Upper lobe of left lung (tissue), 6 donors: Measurements from ENCODE around the gene HNRNPM. TPM values are rescaled to one million over a fixed set of nuclear protein-coding genes. Genes with fewer than 3 reads are reported as not detected.

ENCODE experiments used
- ATAC-seq, 2 donors: fragments of 200-7000 bp; cut with Tn5 transposase; one replicate each; pipeline ENCODE4 v1.9.1; 2022; ENCODE audit warnings: mild to moderate bottlenecking in 2 of 2, moderate library complexity in 2 of 2; ENCODE audit not compliant: low FRiP score in 2 of 2
- DNase-seq, 2 donors: peaks; one replicate each; pipeline ENCODE4 v3.0.0-alpha.2; 2019 to 2020
- H3K27ac ChIP-seq, 4 donors: fragments of 200-600 bp; sonication (generic); one replicate each; pipeline ENCODE4 v1.5.1; 2016 to 2019
- H3K27me3 ChIP-seq, 4 donors: fragments of 200-600 bp; sonication (generic); one replicate each; pipeline ENCODE4 v1.5.1; 2017 to 2019
- H3K36me3 ChIP-seq, 4 donors: fragments of 200-600 bp; sonication (generic); one replicate each; pipeline ENCODE4 v1.5.1; 2016 to 2019
- H3K4me1 ChIP-seq, 4 donors: fragments of 200-600 bp; sonication (generic); one replicate each; pipeline ENCODE4 v1.5.1; 2018 to 2019
- H3K4me3 ChIP-seq, 4 donors: fragments of 200-600 bp; sonication (generic); one replicate each; pipeline ENCODE4 v1.5.1; 2017 to 2019; ENCODE audit warnings: mild to moderate bottlenecking in 2 of 4, moderate library complexity in 1 of 4
- H3K9me3 ChIP-seq, 4 donors: fragments of 200-600 bp; sonication (generic); one replicate each; pipeline ENCODE4 v1.5.1; 2018 to 2019
- CTCF ChIP-seq, 6 experiments: fragments of 450-650 bp in 4 of 6; fragments of 200-600 bp in 2 of 6; sonication (generic) in 2 of 6; IDR thresholded peaks; one replicate each; pipeline ENCODE4 v1.5.1; 2016 to 2019; ENCODE audit warnings: antibody characterized with exemption in 6 of 6
- EP300 ChIP-seq, 4 donors: sonication (generic); formaldehyde crosslinking; IDR thresholded peaks; one replicate each; pipeline ENCODE4 v1.5.1; 2017; ENCODE audit warnings: antibody characterized with exemption in 4 of 4, control low read depth in 2 of 4
- POLR2A ChIP-seq, 4 donors: fragments of 450-650 bp; IDR thresholded peaks; one replicate each; pipeline ENCODE4 v1.5.1; 2016 to 2017; ENCODE audit warnings: antibody characterized with exemption in 4 of 4, mild to moderate bottlenecking in 2 of 4
- POLR2AphosphoS5 ChIP-seq, 2 donors: sonication (generic); formaldehyde crosslinking; IDR thresholded peaks; one replicate each; pipeline ENCODE4 v1.5.1; 2017; ENCODE audit warnings: antibody characterized with exemption in 2 of 2
- WGBS, 2 donors: methylation state at CpG; one replicate each; pipeline ENCODE4 v1.1.5; 2017 to 2018; 5-methylcytosine and 5-hydroxymethylcytosine counted together
- total RNA-seq, 6 donors: library from RNA; depleted of rRNA in 4 of 6; stranded (reverse); fragments of >200 nt in 4 of 6; gene quantifications; one replicate each; pipeline versions ENCODE4 v1.1.0 to v1.2.1, GENCODE V29; 2016 to 2021
- donor health status: DM: no; HTN: no; CAD: no; lungs with moderate emphysema.
- donor health status: DM: no; HTN: yes; CAD: no; lungs with severe emphysema.

The HNRNPM gene
- total RNA-seq, 6 donors from 2014 or later: 95.2 to 188 (median 149) TPM

- DNase-seq (no peak), ATAC-seq (no peak)
- Histone ChIP-seq H3K27me3 (no peaks in the 10 kb centered on the region), H3K4me3 (no peak overlapping the region), H3K36me3 (peaks cover 4 to 42% (median 33%) of the 10 kb centered on the region in 4 donors), H3K9me3 (no peaks in the 10 kb centered on the region), H3K4me1 (peaks cover 5 to 13% (median 7%) of the 10 kb centered on the region in 4 donors), H3K27ac (peak overlapping the region in 2 of 4 donors; percentile 5 to 11)
- TF ChIP-seq EP300 (IDR thresholded peaks at IDR 0.05) (no peak), CTCF (IDR thresholded peaks at IDR 0.05) (no peak), POLR2AphosphoS5 (IDR thresholded peaks at IDR 0.05) (no peak)
- 52 to 62% methylated on average over 4 of the region's 4 CpGs for WGBS, 2 donors
These were observed 83.7 kb downstream of the HNRNPM start for GRCh38 chr19:8528500-8528899.

GRCh38 chr19:8529369-8530006 is 84.7 kb downstream of the HNRNPM start:
- Histone ChIP-seq H3K4me3 (no peak overlapping the region), H3K36me3 (peaks cover 4 to 42% (median 33%) of the 10 kb centered on the region in 4 donors), H3K9me3 (no peaks in the 10 kb centered on the region), H3K27ac (peak overlapping the region in 1 of 4 donors; percentile 5), H3K27me3 (no peaks in the 10 kb centered on the region), H3K4me1 (peaks cover 5 to 13% (median 7%) of the 10 kb centered on the region in 4 donors)
- no peak for ATAC-seq
- 84 to 98% methylated on average over 3 to 4 of the region's 4 CpGs for whole genome bisulfite sequencing, 2 donors
- TF ChIP-seq EP300 (IDR thresholded peaks at IDR 0.05) (no peak), CTCF (IDR thresholded peaks at IDR 0.05) (no peak), POLR2AphosphoS5 (IDR thresholded peaks at IDR 0.05) (no peak), POLR2A (IDR thresholded peaks at IDR 0.05) (no peak)
- no peak for DNase-seq

- Histone ChIP-seq H3K9me3 (no peaks in the 10 kb centered on the region), H3K27me3 (no peaks in the 10 kb centered on the region), H3K4me1 (peaks cover 5 to 13% (median 7%) of the 10 kb centered on the region in 4 donors), H3K4me3 (no peak overlapping the region), H3K27ac (no peak overlapping the region), H3K36me3 (peaks cover 4 to 42% (median 30%) of the 10 kb centered on the region in 4 donors)
- ATAC-seq (no peak), DNase-seq (no peak)
- 93 to 94% methylated on average over 26 to 33 of the region's 35 CpGs for WGBS, 2 donors
- TF ChIP-seq CTCF (IDR thresholded peaks at IDR 0.05) (no peak), POLR2AphosphoS5 (IDR thresholded peaks at IDR 0.05) (no peak), POLR2A (IDR thresholded peaks at IDR 0.05) (no peak), EP300 (IDR thresholded peaks at IDR 0.05) (no peak)
These were observed 85.4 kb downstream of the HNRNPM start for GRCh38 chr19:8530061-8530679.

DNA sequence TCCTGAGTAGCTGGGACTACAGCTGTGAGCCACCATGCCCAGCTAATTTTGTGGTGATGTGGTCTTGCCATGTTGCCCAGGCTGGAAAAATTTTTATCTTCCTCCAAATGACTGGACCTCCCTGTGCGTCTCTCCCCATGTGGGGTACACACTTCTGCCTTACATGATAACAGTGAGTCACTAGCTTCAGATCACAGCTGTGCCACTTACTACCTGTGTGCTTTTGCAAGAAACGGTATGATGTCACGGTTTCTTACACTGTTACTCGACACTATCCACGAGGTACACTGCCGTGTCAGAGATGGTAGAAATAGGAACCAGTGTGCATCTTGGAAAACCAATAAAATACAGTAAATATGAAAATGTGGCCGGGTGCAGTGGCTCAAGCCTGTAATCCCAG is 86.7 kb downstream of the HNRNPM start:
- peaks cover 4 to 45% (median 28%) of the 10 kb centered on the region in 4 donors for H3K36me3 ChIP-seq

More for the DNA sequence above, 86.7 kb downstream of the HNRNPM start:
- WGBS, 2 donors: 79 to 87% methylated on average over 7 of the region's 7 CpGs
- Histone ChIP-seq H3K4me1 (peaks cover 5 to 12% (median 7%) of the 10 kb centered on the region in 4 donors), H3K27ac (no peak overlapping the region), H3K27me3 (no peaks in the 10 kb centered on the region), H3K9me3 (no peaks in the 10 kb centered on the region), H3K4me3 (no peak overlapping the region)
- no peak for DNase-seq
- TF ChIP-seq POLR2A (IDR thresholded peaks at IDR 0.05) (no peak), POLR2AphosphoS5 (IDR thresholded peaks at IDR 0.05) (no peak), EP300 (IDR thresholded peaks at IDR 0.05) (no peak), CTCF (IDR thresholded peaks at IDR 0.05) (no peak)
- ATAC-seq: no peak
